ENCODE data around the gene PTGDR. TPM values are rescaled to one million over a fixed set of nuclear protein-coding genes. Genes with fewer than 3 reads are reported as not detected.
A peak's percentile ranks its signal among the peaks of the same experiment; 100 is the strongest.

PTGDR gene
- total RNA-seq, 1 donor from 2014 or later, result not detected

DNA sequence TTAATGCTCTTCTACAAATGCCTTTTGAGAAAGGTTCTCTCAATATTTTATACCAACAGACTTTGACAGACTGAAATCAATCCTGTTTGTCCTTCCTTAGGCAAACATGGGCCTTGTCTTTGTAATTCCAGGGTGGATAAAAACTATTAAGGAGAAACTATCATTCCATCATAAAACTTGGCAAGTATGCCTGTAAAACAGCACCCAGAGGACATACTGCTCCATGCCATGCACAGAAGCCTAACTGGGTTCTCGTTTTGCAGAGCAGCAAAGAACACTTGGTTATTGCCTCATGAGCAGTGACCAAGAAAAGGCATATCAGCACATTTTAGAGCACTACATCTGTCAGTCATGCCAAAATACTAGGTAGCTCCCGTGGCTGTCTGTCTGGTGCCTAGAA, 33.8 kb upstream of the PTGDR start:
- no peak for FAIRE-seq
- no peaks in the 10 kb centered on the region for H3K36me3 ChIP-seq (ENCODE audit: control insufficient read depth, insufficient read depth, low read length)
- TF ChIP-seq, protein P1, sequence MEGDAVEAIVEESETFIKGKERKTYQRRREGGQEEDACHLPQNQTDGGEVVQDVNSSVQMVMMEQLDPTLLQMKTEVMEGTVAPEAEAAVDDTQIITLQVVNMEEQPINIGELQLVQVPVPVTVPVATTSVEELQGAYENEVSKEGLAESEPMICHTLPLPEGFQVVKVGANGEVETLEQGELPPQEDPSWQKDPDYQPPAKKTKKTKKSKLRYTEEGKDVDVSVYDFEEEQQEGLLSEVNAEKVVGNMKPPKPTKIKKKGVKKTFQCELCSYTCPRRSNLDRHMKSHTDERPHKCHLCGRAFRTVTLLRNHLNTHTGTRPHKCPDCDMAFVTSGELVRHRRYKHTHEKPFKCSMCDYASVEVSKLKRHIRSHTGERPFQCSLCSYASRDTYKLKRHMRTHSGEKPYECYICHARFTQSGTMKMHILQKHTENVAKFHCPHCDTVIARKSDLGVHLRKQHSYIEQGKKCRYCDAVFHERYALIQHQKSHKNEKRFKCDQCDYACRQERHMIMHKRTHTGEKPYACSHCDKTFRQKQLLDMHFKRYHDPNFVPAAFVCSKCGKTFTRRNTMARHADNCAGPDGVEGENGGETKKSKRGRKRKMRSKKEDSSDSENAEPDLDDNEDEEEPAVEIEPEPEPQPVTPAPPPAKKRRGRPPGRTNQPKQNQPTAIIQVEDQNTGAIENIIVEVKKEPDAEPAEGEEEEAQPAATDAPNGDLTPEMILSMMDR (IDR thresholded peaks at IDR 0.05; ENCODE audit: insufficient read depth, low read length, severe bottlenecking), result no peak
- no peak overlapping the region for H3K4me3 ChIP-seq (ENCODE audit: low read depth, low read length)
- H3K27me3 ChIP-seq (ENCODE audit: control insufficient read depth, insufficient read depth, low read length), result no peaks in the 10 kb centered on the region
- no peak for DNase-seq (ENCODE audit: low read depth)

DNA sequence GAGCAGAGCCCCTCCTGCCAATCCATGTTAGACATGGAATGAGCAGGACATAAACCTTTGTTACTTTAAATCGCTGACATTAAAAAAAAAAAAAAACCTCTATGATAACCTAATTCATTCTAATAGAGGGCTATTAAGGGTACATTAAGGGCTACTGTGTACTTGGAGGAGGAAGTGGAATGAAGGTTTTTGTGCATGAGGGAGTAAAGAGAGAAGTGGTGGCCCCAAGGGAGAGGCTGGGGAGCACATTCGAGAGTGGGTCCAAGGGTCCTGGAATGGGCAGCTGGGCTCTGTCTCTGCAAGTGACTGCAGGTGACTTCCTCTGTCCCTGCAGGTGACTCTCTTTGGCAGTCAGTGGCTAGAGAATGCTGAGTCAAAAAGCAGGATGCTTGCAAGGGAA, 32.1 kb upstream of the PTGDR start:
- TF ChIP-seq, protein P1 (IDR thresholded peaks at IDR 0.05; ENCODE audit: insufficient read depth, low read length, severe bottlenecking), result no peak
- H3K4me3 ChIP-seq (ENCODE audit: low read depth, low read length), result no peak overlapping the region
- H3K27me3 ChIP-seq (ENCODE audit: control insufficient read depth, insufficient read depth, low read length), result no peaks in the 10 kb centered on the region
- FAIRE-seq (no peak), DNase-seq (ENCODE audit: low read depth) (no peak)
- no peaks in the 10 kb centered on the region for H3K36me3 ChIP-seq (ENCODE audit: control insufficient read depth, insufficient read depth, low read length)

DNA sequence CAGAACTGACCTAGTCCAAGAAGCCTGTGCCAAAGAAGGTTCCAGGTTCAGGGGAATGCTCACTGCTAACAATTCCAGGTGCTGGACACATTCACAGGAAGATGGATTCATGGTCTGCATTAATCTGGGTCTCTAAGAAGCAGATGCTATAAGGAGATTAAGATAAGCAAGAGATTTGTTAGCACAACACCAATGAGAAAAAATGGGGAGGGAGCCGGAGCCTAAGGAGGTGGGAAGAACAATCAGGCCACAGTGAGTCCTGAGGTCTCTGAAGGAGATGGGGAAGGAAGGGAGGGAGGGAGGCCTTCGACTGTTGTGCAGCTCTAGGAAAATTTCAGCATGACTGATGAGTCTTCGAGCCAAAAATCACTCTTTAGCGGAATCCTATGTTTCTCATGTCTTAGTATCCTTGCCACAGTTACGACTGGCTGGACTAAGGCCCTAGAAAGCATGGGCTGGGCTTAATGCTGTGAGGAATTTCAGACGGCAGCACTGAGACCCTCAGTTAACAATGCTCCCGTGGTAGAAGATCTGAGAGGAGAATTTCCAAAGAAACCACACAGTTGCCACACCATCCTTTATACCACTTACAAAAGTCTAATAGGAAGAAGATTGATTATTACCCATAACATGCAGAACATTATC, 31.5 kb upstream of the PTGDR start:
- H3K36me3 ChIP-seq (ENCODE audit: control insufficient read depth, insufficient read depth, low read length), result no peaks in the 10 kb centered on the region
- FAIRE-seq (peak; percentile 66), DNase-seq (ENCODE audit: low read depth) (no peak)
- H3K27me3 ChIP-seq (ENCODE audit: control insufficient read depth, insufficient read depth, low read length), result no peaks in the 10 kb centered on the region
- TF ChIP-seq, protein P1 (IDR thresholded peaks at IDR 0.05; ENCODE audit: insufficient read depth, low read length, severe bottlenecking), result no peak
- no peak overlapping the region for H3K4me3 ChIP-seq (ENCODE audit: low read depth, low read length)

DNA sequence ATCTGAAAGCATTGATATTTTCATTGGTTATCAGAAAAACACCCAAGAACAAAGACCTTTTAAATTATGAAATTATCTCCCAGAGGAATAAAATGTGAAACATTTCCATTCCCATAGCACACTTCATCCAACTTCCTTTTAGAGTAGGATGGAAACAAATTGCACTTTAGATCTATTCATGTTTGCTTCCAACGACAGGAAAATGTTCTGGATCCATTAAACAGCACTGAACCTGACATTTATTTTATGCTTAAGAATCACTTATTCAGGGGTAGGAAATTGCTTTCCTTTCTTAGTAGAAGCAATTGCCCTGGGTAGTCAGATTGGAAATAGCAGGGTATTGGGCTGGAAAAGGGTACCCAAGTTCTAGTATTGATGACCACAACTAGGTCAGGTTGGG, 28.8 kb upstream of the PTGDR start:
- DNase-seq (ENCODE audit: low read depth) (no peak), FAIRE-seq (no peak)
- TF ChIP-seq, protein P1 (IDR thresholded peaks at IDR 0.05; ENCODE audit: insufficient read depth, low read length, severe bottlenecking), result no peak
- Histone ChIP-seq H3K4me3 (ENCODE audit: low read depth, low read length) (no peak overlapping the region), H3K36me3 (ENCODE audit: control insufficient read depth, insufficient read depth, low read length) (no peaks in the 10 kb centered on the region), H3K27me3 (ENCODE audit: control insufficient read depth, insufficient read depth, low read length) (no peaks in the 10 kb centered on the region)

DNA sequence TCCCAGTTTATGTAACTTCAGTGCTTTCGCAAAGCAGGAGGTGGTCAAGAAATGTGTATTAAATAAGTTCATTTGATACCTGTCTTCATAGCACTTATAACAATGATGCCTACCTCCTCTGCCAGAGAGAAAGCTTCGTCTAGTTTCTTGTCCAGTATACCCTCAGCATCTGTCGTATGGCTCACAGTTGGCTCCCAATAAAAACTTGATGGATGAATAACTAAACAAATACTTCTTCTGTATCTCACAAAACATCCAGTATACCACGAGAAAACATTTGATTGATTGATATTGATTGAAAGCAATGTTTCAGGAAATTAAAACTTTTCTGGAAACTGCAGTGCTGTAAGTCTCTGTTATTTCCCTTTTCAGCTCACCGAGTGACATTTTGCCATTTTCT, 26.9 kb upstream of the PTGDR start:
- Histone ChIP-seq H3K27me3 (ENCODE audit: control insufficient read depth, insufficient read depth, low read length) (no peaks in the 10 kb centered on the region), H3K4me3 (ENCODE audit: low read depth, low read length) (no peak overlapping the region), H3K36me3 (ENCODE audit: control insufficient read depth, insufficient read depth, low read length) (no peaks in the 10 kb centered on the region)
- FAIRE-seq, result no peak
- no peak for DNase-seq (ENCODE audit: low read depth)
- TF ChIP-seq, protein P1 (IDR thresholded peaks at IDR 0.05; ENCODE audit: insufficient read depth, low read length, severe bottlenecking), result no peak
